Endothelial cell of umbilical vein (primary cell): Measurements from ENCODE around the gene EEF1AKMT4. TPM values are rescaled to one million over a fixed set of nuclear protein-coding genes. Genes with fewer than 3 reads are reported as not detected.

Source experiments
- BruUV-seq: library from RNA; stranded (reverse); fragments of 400-500 nt; replicated peaks from 2 replicates; lab custom pipeline; 2021; lab: Mats Ljungman, UMichigan
- CTCF ChIA-PET: fragments of 300-600, 350-600 bp; sonication (Branson Sonifier 250); formaldehyde crosslinking; loops from one replicate; lab custom pipeline; 2021; ENCODE audit warnings: antibody characterized with exemption, inconsistent platforms; lab: Charles Lee
- POLR2A ChIA-PET: fragments of 300-600, 350-600 bp; sonication (Branson Sonifier 250); formaldehyde crosslinking; loops from one replicate; lab custom pipeline; 2021; ENCODE audit warnings: antibody characterized with exemption, inconsistent platforms; lab: Charles Lee
- DNase-seq: peaks from one replicate; pipeline ENCODE4 v3.0.0-alpha.2; 2011; ENCODE audit warnings: low read depth, low spot score
- FAIRE-seq: peaks from 2 replicates; lab custom pipeline; 2011; peaks lifted over from hg19 to GRCh38; lab: Jason Lieb, UNC
- H2AFZ ChIP-seq: 2 replicates; pipeline ENCODE4 v1.6.0; 2012; ENCODE audit warnings: low read depth, low read length, control low read depth, inconsistent platforms
- H3K27ac ChIP-seq: 2 replicates; pipeline ENCODE4 v1.5.1; 2011; ENCODE audit warnings: low read depth, mild to moderate bottlenecking, control low read depth, low read length, moderate library complexity; ENCODE audit not compliant: insufficient read depth
- H3K27me3 ChIP-seq, 2 experiments: 2 replicates each; pipeline versions ENCODE4 v1.6.0 to v1.6.1; 2011; ENCODE audit warnings: low read length in 2 of 2, mixed read lengths in 1 of 2; ENCODE audit not compliant: control insufficient read depth in 2 of 2, insufficient read depth in 2 of 2
- H3K36me3 ChIP-seq, 2 experiments: 2 replicates in 1 of 2; 3 replicates in 1 of 2; pipeline ENCODE4 v1.5.1; 2011; ENCODE audit warnings: low read length in 2 of 2, mild to moderate bottlenecking in 1 of 2, moderate library complexity in 1 of 2; ENCODE audit not compliant: control insufficient read depth in 2 of 2, insufficient read depth in 2 of 2; ENCODE audit errors: extremely low read depth in 1 of 2
- H3K4me1 ChIP-seq: 3 replicates; pipeline ENCODE4 v1.5.1; 2011; ENCODE audit warnings: mild to moderate bottlenecking, low read length; ENCODE audit not compliant: control insufficient read depth, insufficient read depth; ENCODE audit errors: extremely low read depth
- H3K4me2 ChIP-seq: 2 replicates; pipeline ENCODE4 v1.6.1; 2011; ENCODE audit warnings: low read length, control low read depth, mixed read lengths; ENCODE audit not compliant: insufficient read depth
- H3K4me3 ChIP-seq, 3 experiments: fragments of 200-600 bp in 1 of 3; sonication (generic), shearing (Covaris generic) in 1 of 3; replicated peaks in 1 of 3; 2 replicates each; pipeline ENCODE4 v1.5.1; 2011 to 2016; ENCODE audit warnings: control low read depth in 3 of 3, low read length in 3 of 3, mild to moderate bottlenecking in 2 of 3, inconsistent platforms in 1 of 3, low read depth in 1 of 3, moderate library complexity in 1 of 3; ENCODE audit not compliant: insufficient read depth in 1 of 3
- H3K79me2 ChIP-seq: 2 replicates; pipeline ENCODE4 v1.6.0; 2012; ENCODE audit warnings: low read length, inconsistent platforms; ENCODE audit not compliant: control insufficient read depth, insufficient read depth
- H3K9ac ChIP-seq: replicated peaks from 2 replicates; pipeline ENCODE3; 2011; ENCODE audit warnings: low read length, control low read depth; ENCODE audit not compliant: insufficient read depth; ENCODE audit errors: extremely low read depth
- H3K9me1 ChIP-seq: replicated peaks from 3 replicates; pipeline ENCODE4 v1.6.0; 2011; ENCODE audit warnings: mild to moderate bottlenecking, low read length; ENCODE audit not compliant: control insufficient read depth, insufficient read depth; ENCODE audit errors: extremely low read depth
- H3K9me3 ChIP-seq: replicated peaks from 2 replicates; pipeline ENCODE4 v1.5.1; 2012; ENCODE audit warnings: low read length, inconsistent platforms; ENCODE audit not compliant: control insufficient read depth, insufficient read depth
- H4K20me1 ChIP-seq: replicated peaks from 2 replicates; pipeline ENCODE3; 2011; ENCODE audit warnings: mild to moderate bottlenecking, low read length; ENCODE audit not compliant: control insufficient read depth, insufficient read depth; ENCODE audit errors: extremely low read depth
- EZH2 ChIP-seq: IDR thresholded peaks from 2 replicates; pipeline ENCODE4 v1.6.1; 2012; ENCODE audit warnings: borderline replicate concordance, low read depth, mild to moderate bottlenecking, moderate library complexity, low read length, inconsistent platforms; ENCODE audit not compliant: severe bottlenecking
- FOS ChIP-seq: IDR thresholded peaks from 2 replicates; pipeline ENCODE4 v1.6.1; 2011; ENCODE audit warnings: mild to moderate bottlenecking, low read length, moderate library complexity, borderline replicate concordance; ENCODE audit not compliant: insufficient read depth
- GATA2 ChIP-seq: IDR thresholded peaks from 2 replicates; pipeline ENCODE4 v1.7.0; 2011; ENCODE audit warnings: low read depth, mild to moderate bottlenecking, moderate library complexity, mixed read lengths, low read length; ENCODE audit not compliant: insufficient read length, insufficient read depth
- JUN ChIP-seq: IDR thresholded peaks from 2 replicates; pipeline ENCODE4 v1.6.1; 2011; ENCODE audit warnings: borderline replicate concordance, low read depth; ENCODE audit not compliant: insufficient read length, insufficient read depth
- MYC ChIP-seq: IDR thresholded peaks from one replicate; pipeline ENCODE4 v1.6.1; 2011; ENCODE audit warnings: mild to moderate bottlenecking, low read depth, low read length
- POLR2A ChIP-seq: IDR thresholded peaks from 2 replicates; pipeline ENCODE4 v1.6.1; 2012; ENCODE audit warnings: low read depth, mild to moderate bottlenecking, control low read depth, low read length
- POLR2AphosphoS5 ChIP-seq: IDR thresholded peaks from 2 replicates; pipeline ENCODE4 v1.6.1; 2012; ENCODE audit warnings: low read depth, mild to moderate bottlenecking, control low read depth, low read length, moderate library complexity; ENCODE audit not compliant: insufficient read depth
- dilution Hi-C: fragments of 300-500 bp; cut with MboI; formaldehyde crosslinking; loops from one replicate; pipeline ENCODE4 v1.15.0; 2019; ENCODE audit warnings: low sequenced_read_pairs; ENCODE audit not compliant: extremely low pct_ligation_motif_present
- intact Hi-C: fragments of 100-400 bp; cut with micrococcal nuclease; formaldehyde crosslinking; loops from one replicate; pipeline ENCODE4 v1.10.0; 2022
- polyA plus RNA-seq, 4 experiments: library from polyadenylated mRNA; depleted of rRNA in 3 of 4; stranded (reverse) in 3 of 4; unstranded in 1 of 4; fragments of >200 nt; gene quantifications; 2 replicates each; pipeline versions ENCODE4 v1.2.1 to v1.2.3, GENCODE V29; 2011 to 2012; ENCODE audit warnings: missing spikeins in 1 of 4
- total RNA-seq: library from RNA; stranded (reverse); gene quantifications from 2 replicates; pipeline ENCODE4 v1.2.3, GENCODE V29; 2021
- TF ChIP-seq, protein P1 (sequence below): IDR thresholded peaks from 2 replicates; pipeline ENCODE4 v1.6.1; 2011; ENCODE audit not compliant: insufficient read depth, insufficient read length
- TF ChIP-seq, protein P2 (sequence below), 2 donors: IDR thresholded peaks; 1 replicate in 1 of 2; 2 replicates in 1 of 2; pipeline ENCODE4 v1.5.1; 2011; ENCODE audit warnings: low read length in 2 of 2, mild to moderate bottlenecking in 2 of 2, moderate library complexity in 2 of 2, control low read depth in 1 of 2, inconsistent platforms in 1 of 2, low read depth in 1 of 2; ENCODE audit not compliant: insufficient read depth in 1 of 2; ENCODE audit errors: extremely low read depth in 1 of 2

EEF1AKMT4 gene
- total and polyA plus RNA-seq, 2 donors (not counting 3 experiments of a cell fraction or from before 2014, with no cell fraction given) = 3.4 to 8.0 TPM

DNA sequence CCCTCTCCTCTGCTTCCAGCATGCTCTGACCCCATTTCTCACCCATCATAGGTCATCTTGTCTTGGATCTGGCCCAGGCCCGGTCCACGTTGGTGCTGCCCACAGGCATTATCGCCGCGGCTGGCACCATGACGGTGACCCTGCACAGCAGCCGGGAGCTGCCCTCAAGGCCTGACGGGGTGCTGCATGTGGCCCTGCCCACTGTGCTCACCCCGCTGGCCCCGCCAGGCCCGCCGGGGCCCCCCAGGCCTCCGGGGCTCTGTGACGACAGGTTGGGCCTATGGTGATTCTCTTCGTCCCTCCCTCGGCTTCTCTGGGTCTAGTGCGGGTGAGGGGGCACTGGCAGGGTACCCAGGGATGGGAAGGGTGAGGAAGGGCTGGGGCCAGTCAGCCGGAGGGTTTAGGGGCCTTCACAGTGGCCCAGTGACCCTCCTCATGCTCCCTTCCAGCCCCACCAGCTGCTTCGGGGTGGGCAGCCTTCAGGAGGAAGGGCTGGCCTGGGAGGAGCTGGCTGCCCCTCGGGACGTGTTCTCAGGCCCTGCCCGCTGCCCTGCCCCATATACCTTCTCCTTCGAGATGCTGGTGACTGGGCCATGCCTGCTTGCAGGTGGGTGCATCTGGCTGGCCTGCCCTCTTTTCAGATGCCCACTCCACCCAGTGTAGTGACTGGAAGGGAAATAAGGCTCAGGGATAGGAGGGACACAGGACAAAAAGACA is 16.2 kb upstream of the EEF1AKMT4 start:
- ChIA-PET POLR2A (no interaction called here), CTCF (interaction anchor here (1.2 to 1.5 kb wide), 2 partner anchors 9 to 338 kb away, joined by 4 to 5 read pairs; no protein-coding TSS in a partner anchor)
- no peak overlapping the region for H2AFZ ChIP-seq
- no peaks in the 10 kb centered on the region for H3K9me1 ChIP-seq
- no peak overlapping the region for H3K9ac ChIP-seq
- peaks cover 4% of the 10 kb centered on the region for H3K4me1 ChIP-seq
- H3K79me2 ChIP-seq = no peaks in the 10 kb centered on the region
- no peak for FAIRE-seq
- H3K9me3 ChIP-seq = no peaks in the 10 kb centered on the region
- dilution Hi-C loops (no loop called here), intact Hi-C loops (no loop called here)
- no peaks in the 10 kb centered on the region for H3K36me3 ChIP-seq
- TF ChIP-seq JUN = no peak
- no peak for TF ChIP-seq POLR2AphosphoS5
- TF ChIP-seq, protein P1, sequence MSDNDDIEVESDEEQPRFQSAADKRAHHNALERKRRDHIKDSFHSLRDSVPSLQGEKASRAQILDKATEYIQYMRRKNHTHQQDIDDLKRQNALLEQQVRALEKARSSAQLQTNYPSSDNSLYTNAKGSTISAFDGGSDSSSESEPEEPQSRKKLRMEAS = no peak
- no peak for TF ChIP-seq POLR2A
- no peak for TF ChIP-seq EZH2
- TF ChIP-seq, protein P2, sequence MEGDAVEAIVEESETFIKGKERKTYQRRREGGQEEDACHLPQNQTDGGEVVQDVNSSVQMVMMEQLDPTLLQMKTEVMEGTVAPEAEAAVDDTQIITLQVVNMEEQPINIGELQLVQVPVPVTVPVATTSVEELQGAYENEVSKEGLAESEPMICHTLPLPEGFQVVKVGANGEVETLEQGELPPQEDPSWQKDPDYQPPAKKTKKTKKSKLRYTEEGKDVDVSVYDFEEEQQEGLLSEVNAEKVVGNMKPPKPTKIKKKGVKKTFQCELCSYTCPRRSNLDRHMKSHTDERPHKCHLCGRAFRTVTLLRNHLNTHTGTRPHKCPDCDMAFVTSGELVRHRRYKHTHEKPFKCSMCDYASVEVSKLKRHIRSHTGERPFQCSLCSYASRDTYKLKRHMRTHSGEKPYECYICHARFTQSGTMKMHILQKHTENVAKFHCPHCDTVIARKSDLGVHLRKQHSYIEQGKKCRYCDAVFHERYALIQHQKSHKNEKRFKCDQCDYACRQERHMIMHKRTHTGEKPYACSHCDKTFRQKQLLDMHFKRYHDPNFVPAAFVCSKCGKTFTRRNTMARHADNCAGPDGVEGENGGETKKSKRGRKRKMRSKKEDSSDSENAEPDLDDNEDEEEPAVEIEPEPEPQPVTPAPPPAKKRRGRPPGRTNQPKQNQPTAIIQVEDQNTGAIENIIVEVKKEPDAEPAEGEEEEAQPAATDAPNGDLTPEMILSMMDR (IDR thresholded peaks at IDR 0.05; ENCODE audit: extremely low read depth in 1 of 2, insufficient read depth in 1 of 2, low read depth in 1 of 2, low read length in 2 of 2) = no peak
- TF ChIP-seq FOS = no peak
- TF ChIP-seq GATA2 = no peak
- TF ChIP-seq MYC = no peak
- no peak overlapping the region for H3K27ac ChIP-seq
- H4K20me1 ChIP-seq = no peaks in the 10 kb centered on the region
- H3K4me2 ChIP-seq = no peak overlapping the region
- H3K27me3 ChIP-seq = peaks cover 32 to 41% of the 10 kb centered on the region in 2 experiments
- DNase-seq = no peak
- BruUV-seq = no TSS peak
- H3K4me3 ChIP-seq = no peak overlapping the region
